ENCODE measurements around the gene ZNF101.

The ZNF101 gene

DNA sequence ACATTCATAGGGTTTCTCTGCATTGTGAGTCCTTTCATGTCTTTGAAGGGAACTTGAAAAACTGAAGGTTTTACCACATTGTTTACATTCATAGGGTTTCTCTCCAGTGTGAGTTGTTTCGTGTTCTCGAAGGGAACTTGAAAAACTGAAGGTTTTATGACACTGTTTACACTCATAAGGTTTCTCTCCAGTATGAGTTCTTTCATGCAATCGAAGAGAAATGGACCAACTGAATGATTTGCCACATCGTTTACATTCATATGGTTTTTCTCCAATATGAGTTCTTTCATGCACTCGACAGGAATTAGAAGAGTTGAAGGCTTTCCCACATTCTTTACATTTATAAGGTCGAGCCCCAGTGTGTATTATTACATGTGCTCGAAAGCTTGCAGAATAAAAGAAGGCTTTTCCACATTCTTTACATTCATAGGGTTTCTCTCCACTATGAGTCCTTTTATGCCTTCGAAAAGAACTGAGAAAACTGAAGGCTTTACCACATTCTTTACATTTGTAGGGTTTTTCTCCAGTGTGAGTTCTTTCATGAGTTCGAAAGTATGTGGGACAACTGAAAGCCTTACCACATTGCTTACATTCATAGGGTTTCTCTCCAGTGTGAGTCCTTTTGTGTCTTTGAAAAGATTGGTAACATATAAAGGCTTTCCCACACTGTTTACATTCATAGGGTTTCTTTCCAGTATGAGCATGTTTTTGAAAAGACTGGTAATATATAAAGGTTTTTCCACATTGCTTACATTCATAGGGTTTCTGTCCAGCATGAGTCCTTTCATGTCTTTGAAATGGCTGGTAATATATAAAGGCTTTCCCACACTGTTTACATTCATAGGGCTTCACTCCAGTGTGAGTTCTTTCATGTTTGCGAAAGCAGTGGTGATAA, 43.5 kb downstream of the ZNF101 start:
- no peak for DNase-seq

DNA sequence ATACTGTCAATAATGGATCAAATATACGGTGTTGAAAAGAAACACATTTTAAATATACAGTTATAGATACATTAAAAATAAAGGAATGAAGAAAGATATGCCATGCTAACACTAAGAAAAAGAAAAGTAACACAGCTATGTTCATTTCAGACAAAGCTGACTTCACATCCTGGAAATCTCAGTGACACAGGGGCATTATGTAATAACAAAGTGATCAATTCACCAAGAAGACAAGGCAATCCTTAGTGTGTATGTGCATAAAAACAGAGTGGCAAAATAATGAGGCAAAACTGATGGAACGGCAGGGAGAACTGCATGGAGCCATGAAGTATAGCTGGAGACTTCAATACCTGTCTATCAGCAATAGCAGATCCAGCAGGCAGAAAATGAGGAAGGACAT, 51.2 kb downstream of the ZNF101 start:
- no peak for DNase-seq

DNA sequence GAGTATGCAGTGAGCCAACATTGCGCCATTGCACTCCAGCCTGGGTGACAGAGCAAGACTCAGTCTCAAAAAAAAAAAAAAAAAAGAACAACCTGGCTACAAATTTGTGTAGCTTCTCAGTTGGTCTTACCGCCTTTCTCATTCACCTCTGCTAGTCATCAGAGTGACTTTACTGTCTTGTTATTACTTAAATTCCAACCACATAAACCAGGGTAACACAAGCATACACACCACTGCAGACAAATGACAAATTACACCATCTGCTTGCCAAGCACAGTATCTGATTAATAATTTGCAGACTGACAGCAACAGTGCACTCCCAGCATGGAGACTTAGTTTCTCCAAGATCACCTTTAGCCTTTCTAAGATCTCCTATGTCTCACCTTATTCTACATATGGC, 53.3 kb downstream of the ZNF101 start:
- no peak for DNase-seq

DNA sequence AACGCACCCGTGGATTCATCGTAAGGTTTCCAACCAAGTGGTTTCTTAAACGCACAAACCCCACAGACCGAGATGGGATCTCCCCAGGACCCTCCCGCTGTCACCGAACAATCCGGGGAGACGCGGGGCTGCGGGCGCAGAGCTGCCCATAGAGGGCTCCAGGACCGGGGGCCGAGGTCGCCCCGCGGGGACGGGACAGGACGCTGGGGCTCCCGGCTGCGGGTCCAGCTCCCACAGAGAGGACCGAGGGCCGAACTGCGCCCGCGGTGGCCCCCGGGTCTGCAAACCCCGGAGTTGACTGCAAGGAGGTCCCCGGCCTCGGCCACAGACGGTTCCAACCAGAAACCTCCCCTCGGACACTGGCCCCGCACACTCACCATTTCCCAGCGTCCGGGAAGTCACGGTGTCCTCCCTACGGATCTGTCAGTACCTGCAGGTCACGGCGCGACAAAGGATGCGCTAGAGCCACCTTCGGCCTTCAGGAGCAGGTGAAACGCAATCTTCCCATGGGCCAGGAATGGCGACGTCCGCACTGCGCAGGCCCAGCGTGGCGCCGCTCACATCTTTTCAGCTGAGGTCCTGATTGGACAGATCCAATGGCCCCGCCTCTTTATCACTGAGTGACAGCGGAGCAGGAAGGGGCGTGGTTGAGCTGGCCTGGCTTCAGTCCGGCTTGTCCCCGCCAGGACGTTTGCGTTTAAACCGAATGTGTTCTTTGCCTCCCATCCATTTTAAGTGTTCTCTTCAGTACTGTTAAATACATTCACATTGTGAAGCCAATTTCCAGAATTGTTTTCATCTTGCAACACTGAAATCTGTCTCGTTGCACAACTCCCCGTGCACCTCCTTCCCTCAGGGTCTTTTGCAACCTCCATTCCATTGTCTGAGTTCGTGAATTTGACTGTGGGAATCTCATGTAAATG, 64.2 kb downstream of the ZNF101 start, which contains the start of gene ZNF14:
TSS of gene ZNF14 (minus strand) at position 534 of the 923 bp plus-strand sequence. CDS start at position 380, 154 bp downstream.
- DNase-seq = peak; percentile 94

All from EL (cell line).